CD4-positive, alpha-beta T cell treated with Interleukin-6 for 4 hours (primary cell): ENCODE measurements around the gene RAI14.

Source experiments
- DNase-seq: peaks from one replicate; pipeline ENCODE4 v3.0.0-alpha.2; 2020; ENCODE audit warnings: mixed read lengths

The RAI14 gene

DNA sequence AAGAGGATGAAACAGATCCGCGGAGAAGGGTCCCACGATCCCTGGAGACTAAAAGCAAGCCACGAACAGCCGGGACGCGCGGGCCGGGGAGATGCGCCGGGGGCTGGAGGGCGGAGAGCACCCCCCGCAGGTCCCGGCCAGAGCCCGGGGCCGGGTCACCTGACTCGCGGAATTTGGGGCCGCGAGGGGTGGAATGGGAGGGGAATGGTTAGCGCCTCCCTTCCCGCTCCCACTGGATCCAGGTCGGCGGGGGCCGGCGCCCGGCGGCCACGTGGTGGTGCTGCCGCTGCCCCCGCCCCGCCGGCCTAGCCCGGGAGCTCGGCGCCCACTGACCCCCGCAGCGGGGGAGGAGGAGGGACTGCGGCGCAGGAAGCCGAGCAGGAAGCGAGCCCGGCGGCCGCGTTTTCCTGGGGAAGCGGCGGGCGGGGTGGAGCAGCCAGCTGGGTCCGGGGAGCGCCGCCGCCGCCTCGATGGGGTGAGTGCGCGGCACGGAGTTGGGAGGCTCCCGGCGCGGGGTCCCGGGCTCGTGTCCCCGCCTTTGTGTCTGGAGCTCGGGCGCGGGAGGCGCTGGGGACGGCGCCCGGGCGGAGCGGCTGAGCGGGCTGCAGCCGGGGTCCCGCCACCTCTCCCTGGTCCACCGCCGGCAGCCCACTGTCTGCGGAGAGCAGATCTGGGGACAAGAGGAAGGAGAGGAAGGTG is at the start of gene RAI14:
Gene RAI14 (plus strand): TSS at position 328 of the 699 bp plus-strand sequence. CDS start 30,592 bp downstream, outside the sequence.
- peak; percentile 41 for DNase-seq

DNA sequence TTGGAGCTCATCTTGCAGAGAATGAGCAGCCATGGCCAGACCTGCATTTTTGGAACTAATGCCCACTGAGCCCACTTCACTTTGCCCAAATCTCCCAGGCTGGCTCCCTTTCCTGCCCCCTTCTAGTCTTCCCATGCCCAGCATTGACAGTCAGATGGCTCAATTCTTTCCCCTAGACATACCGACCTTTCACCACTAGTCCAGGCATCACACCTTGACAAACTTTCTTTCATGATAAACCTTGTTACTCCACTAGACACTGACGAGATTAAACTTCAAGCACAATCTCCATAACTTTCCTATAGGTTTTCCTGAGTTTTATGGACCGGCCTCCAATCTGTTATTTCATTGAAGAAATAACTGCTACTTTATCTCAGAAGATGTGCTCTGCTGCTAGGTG is 47.8 kb upstream of the RAI14 start:
- no peak for DNase-seq

GRCh38 chr5:34608859-34609648 is 47.1 kb upstream of the RAI14 start:
- no peak for DNase-seq

DNA sequence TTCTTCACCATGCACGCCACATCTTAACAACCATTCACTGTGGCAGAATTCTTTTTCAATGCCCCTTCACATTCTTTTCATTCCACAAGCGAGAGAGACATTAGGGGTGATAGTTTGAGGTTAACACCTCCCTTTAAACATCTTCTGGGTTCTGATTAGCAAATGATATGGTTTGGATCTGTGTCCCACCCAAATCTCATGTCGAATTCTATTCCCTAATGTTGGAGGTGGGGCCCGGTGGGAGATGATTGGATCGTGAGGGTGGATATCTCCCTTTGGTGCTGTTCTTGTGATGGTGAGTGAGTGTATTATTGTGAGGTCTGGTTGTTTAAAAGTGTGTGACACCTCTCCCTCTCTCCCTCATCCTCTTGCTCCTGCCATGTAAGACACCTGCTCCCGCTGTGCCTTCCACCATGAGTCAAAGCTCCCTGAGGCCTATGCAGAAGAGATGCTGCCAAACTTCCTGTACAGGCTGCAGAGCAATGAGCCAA is 46.1 kb upstream of the RAI14 start:
- no peak for DNase-seq

DNA sequence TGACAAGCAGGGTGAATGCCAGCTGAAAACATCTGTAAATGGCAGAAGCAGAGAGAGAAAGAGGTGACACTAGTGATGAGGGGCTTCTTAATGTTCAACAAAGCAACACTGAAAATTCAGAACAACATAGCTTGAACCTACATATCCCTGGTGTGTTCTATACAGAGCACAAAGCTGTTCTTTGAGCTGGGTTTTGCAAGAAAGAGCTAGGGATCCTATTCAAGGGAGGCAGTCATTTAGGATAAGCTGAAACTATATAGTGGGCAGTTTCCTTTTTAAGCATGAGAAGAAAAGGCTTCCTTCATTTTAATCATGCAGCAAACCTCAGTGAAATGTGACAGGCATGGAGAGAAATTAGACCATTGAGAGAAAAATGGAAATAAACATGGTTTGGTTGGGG is 45.6 kb upstream of the RAI14 start:
- DNase-seq: no peak

- no peak for DNase-seq
Observed at GRCh38 chr5:34611464-34612415, 44.4 kb upstream of the RAI14 start.

- no peak for DNase-seq
Observed at GRCh38 chr5:34616651-34617050, 39.5 kb upstream of the RAI14 start.

GRCh38 chr5:34618371-34619065 is 37.6 kb upstream of the RAI14 start:
- DNase-seq: no peak

DNA sequence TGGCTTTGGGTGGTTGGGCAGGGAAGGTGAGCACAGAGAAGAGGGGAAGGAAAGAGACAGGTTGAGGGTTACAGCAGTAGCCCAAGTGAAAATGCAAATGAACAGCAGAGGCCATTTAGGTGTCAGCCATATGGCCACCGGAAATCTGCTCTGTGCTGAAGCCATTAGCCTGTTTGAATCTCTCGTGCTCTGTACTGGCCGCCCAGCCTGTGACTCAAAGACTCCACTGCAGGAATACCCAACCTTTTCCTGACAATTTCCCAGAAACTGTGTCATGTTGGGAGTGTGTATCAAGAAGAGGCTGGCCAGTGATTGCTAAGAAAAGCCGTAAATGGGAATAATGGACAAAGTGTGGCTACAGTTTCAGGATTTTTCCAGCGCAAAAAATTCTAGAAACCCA is 35.9 kb upstream of the RAI14 start:
- no peak for DNase-seq

- DNase-seq: no peak
Observed at GRCh38 chr5:34621277-34622097, 34.6 kb upstream of the RAI14 start.

GRCh38 chr5:34622098-34622400 is 34.1 kb upstream of the RAI14 start:
- DNase-seq: no peak

GRCh38 chr5:34624691-34625090 is 31.4 kb upstream of the RAI14 start:
- DNase-seq: no peak

GRCh38 chr5:34625246-34625645 is 30.9 kb upstream of the RAI14 start:
- DNase-seq: no peak

- DNase-seq: no peak
Observed at GRCh38 chr5:34626036-34626435, 30.1 kb upstream of the RAI14 start.

DNA sequence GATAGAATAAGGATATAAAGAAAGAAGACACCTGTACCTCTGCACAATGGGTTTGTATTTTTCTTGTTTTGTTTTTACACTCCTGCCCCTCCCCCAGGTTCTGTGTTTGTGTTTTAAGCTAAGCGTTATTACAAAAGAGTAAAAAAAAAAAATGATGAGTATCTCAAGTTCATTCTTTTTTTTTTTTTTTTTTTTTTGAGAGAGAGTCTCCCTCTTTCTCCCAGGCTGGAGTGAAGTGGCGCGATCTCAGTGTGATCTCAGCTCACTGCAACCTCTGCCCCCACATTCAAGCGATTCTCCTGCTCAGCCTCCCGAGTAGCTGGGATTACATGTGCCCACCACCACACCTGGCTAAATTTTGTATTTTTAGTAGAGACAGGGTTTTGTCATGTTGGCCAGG is 29.4 kb upstream of the RAI14 start:
- DNase-seq: no peak

DNA sequence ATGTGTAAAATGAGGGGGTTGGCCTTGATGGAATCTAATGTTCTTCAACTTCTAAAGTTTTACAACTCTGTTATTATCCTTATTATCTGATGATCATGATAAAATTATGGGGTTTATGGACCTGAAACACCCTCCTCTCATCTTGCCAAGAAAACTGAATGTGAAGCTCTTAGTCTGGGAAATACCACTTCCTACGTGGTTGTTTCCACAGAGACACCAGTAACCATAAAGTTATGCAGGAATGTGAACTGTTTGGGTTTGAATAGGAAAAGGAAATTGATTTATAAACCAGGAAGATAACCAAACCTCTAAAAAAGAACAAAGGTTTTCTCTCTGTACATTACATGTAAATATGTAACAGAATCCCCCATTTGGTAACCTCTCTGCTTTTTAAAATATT is 28.3 kb upstream of the RAI14 start:
- no peak for DNase-seq

GRCh38 chr5:34628373-34628772 is 27.8 kb upstream of the RAI14 start:
- no peak for DNase-seq

DNA sequence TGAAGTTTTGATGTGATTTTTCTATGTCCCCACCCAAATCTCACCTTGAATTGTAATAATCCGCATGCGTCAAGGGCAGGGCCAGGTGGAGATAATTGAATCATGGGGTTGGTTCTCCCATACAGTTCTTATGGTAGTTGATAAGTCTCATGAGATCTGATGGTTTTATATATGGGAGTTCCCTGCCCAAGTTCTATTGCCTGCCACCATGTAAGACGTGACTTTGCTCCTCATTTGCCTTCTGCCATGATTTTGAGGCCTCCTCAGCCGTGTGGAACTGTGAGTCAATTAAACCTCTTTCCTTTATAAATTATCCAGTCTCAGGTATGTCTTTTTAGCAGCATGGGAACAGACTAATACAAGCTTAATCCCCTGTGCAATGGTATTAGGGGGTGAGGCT is 25.5 kb upstream of the RAI14 start:
- DNase-seq: no peak

GRCh38 chr5:34632807-34633422 is 23.2 kb upstream of the RAI14 start:
- no peak for DNase-seq

DNA sequence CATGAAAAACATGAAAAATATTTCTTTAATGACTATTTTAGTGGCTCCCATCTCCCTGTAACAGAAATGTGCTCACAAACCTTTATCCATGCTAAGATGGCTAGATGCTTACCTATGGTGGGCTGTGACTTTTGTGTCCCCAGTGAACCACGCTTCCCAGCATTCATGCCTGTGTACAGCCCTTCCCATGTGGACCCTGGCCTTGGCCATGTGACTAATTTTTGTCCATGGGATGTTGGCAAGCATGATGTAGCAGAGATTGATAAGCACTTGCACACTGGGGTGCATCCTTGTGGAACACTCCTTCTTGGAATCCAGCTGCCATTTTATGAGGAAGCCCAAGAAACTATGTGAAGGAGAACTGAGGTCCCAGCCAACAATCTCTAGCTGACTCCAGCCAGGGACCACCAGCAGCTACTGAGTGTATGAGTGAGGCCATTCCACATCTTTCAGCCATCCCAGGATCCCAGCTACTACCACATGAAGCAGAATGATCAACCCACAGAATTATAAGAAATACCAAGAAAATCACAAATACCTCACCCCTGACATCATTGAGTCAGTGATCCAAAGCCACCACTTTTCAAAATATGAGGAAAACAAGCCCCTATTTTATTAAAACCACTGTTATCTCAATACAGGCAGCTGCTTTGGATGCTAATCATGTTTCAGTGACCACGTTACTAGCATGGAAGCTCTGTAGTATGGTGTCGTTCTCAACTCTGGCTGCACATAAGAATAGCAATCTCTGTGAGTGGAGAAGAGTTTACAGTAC is 16.1 kb upstream of the RAI14 start:
- no peak for DNase-seq
